Mucosa of descending colon (tissue), 3 donors: Measurements from ENCODE around the gene DPEP2. TPM values are rescaled to one million over a fixed set of nuclear protein-coding genes. Genes with fewer than 3 reads are reported as not detected.

Experiments
- total RNA-seq, 3 donors: library from RNA; stranded (reverse); fragmentation: NEBNext Ultra II Directional in 2 of 3; extraction: Animal tissue kit (Norgen Biotek cat#: 25700) in 2 of 3; gene quantifications; one replicate each; pipeline versions ENCODE4 v1.2.1 to v1.2.4, GENCODE V29; 2021 to 2023
- donor health status: DM: no; HTN: no; CAD: no; lungs with moderate emphysema.
- donor health status: DM: no; HTN: no; CAD: no.
- donor health status: DM: no; HTN: yes; CAD: no.

DPEP2 gene
- total RNA-seq, 3 donors from 2014 or later = 1.5 to 2.8 (median 1.6) TPM

Other genes with a start within 250 kb of the DPEP2 start
- 10 to 100 TPM; 19.6 to 24.1 (median 20.6) TPM for gene RANBP10, start 192.9 kb downstream of the DPEP2 start, total RNA-seq
- gene TSNAXIP1, start 192.6 kb downstream of the DPEP2 start, total RNA-seq = 1 to 10 TPM in 1 of 3 donors, under 1 TPM in 2; 0.41 to 2.0 (median 0.48) TPM
- gene THAP11, start 157.2 kb downstream of the DPEP2 start, total RNA-seq = 10 to 100 TPM; 18.1 to 43.3 (median 20.5) TPM
- gene NUTF2, start 152.6 kb downstream of the DPEP2 start, total RNA-seq = 10 to 100 TPM; 56.0 to 69.3 (median 58.0) TPM
- gene CENPT, start 151.8 kb downstream of the DPEP2 start, total RNA-seq = 10 to 100 TPM; 33.2 to 55.0 (median 36.6) TPM
- gene EDC4, start 126.4 kb downstream of the DPEP2 start, total RNA-seq = 10 to 100 TPM; 58.3 to 82.0 (median 64.6) TPM
- gene NRN1L, start 114.6 kb downstream of the DPEP2 start, total RNA-seq = under 1 TPM in 2 of 3 donors, not detected in 1; 0.49 to 0.99 TPM
- gene PSKH1, start 106.2 kb downstream of the DPEP2 start, total RNA-seq = 10 to 100 TPM; 33.8 to 43.3 (median 38.1) TPM
- 1 to 10 TPM in 1 of 3 donors, under 1 TPM in 2; 0.61 to 2.3 (median 0.80) TPM for gene CTRL, start 67.6 kb downstream of the DPEP2 start, total RNA-seq
- 100 to 1,000 TPM in 2 of 3 donors, 10 to 100 TPM in 1; 96.9 to 175 (median 139) TPM for gene PSMB10, start 62.6 kb downstream of the DPEP2 start, total RNA-seq
- 10 to 100 TPM in 1 of 3 donors, 1 to 10 TPM in 2; 2.2 to 20.3 (median 9.4) TPM for gene LCAT, start 55.4 kb downstream of the DPEP2 start, total RNA-seq
- gene SLC12A4, start 30.8 kb downstream of the DPEP2 start, total RNA-seq = 10 to 100 TPM in 2 of 3 donors, 1 to 10 TPM in 1; 4.0 to 68.5 (median 22.2) TPM
- gene DPEP3, start 19.0 kb downstream of the DPEP2 start, total RNA-seq = not detected
- not detected for gene DPEP2NB, start 16.4 kb upstream of the DPEP2 start, total RNA-seq
- 1 to 10 TPM; 6.1 to 7.2 (median 6.8) TPM for gene DDX28, start 23.7 kb upstream of the DPEP2 start, total RNA-seq
- 10 to 100 TPM; 11.6 to 13.5 (median 12.6) TPM for gene DUS2, start 23.8 kb upstream of the DPEP2 start, total RNA-seq
- 10 to 100 TPM; 24.2 to 44.0 (median 25.5) TPM for gene NFATC3, start 85.9 kb upstream of the DPEP2 start, total RNA-seq
- gene ESRP2, start 236.6 kb upstream of the DPEP2 start, total RNA-seq = 100 to 1,000 TPM in 1 of 3 donors, 10 to 100 TPM in 2; 46.6 to 125 (median 94.5) TPM
- 10 to 100 TPM; 13.2 to 14.2 (median 13.5) TPM for gene PLA2G15, start 245.9 kb upstream of the DPEP2 start, total RNA-seq